AG04449 (cell line): ENCODE measurements around the gene MFAP2.
"Not testable (repeated sequence)": the region's sequence is repeated elsewhere in the genome, so short reads cannot be mapped to it uniquely, and the experiment has no call there.

Source experiments
- CTCF ChIA-PET: fragments of 350-600 bp; formaldehyde crosslinking; extraction: SDS; loops from one replicate; lab custom pipeline; 2021; ENCODE audit warnings: antibody characterized with exemption; lab: Yijun Ruan, JAX
- POLR2A ChIA-PET: fragments of 400-600, 350-600 bp; formaldehyde crosslinking; extraction: SDS; loops from one replicate; lab custom pipeline; 2020; ENCODE audit warnings: antibody characterized with exemption, inconsistent platforms; lab: Yijun Ruan, JAX
- DNase-seq: peaks from one replicate; pipeline ENCODE4 v3.0.0-alpha.2; 2010; ENCODE audit warnings: low read depth, low spot score
- H3K4me3 ChIP-seq: 2 replicates; pipeline ENCODE4 v1.5.1; 2011; ENCODE audit warnings: low read depth, mild to moderate bottlenecking, control low read depth, low read length
- TF ChIP-seq, protein P1 (sequence below): IDR thresholded peaks from one replicate; pipeline ENCODE4 v1.5.1; 2011; ENCODE audit warnings: mild to moderate bottlenecking, moderate library complexity, low read length, control low read depth, inconsistent platforms; ENCODE audit not compliant: insufficient read depth; ENCODE audit errors: missing control alignments

The MFAP2 gene

GRCh38 chr1:16955186-16955585, 25.2 kb downstream of the MFAP2 start:
- CTCF ChIA-PET = interaction anchor here (1.5 to 16.8 kb wide), 3 partner anchors 11 to 92 kb away, joined by 3 to 447 read pairs (median 17); partner anchors contain the start of gene SDHB
- no peak overlapping the region for H3K4me3 ChIP-seq
- POLR2A ChIA-PET = no interaction called here
- DNase-seq = no peak
- TF ChIP-seq, protein P1, sequence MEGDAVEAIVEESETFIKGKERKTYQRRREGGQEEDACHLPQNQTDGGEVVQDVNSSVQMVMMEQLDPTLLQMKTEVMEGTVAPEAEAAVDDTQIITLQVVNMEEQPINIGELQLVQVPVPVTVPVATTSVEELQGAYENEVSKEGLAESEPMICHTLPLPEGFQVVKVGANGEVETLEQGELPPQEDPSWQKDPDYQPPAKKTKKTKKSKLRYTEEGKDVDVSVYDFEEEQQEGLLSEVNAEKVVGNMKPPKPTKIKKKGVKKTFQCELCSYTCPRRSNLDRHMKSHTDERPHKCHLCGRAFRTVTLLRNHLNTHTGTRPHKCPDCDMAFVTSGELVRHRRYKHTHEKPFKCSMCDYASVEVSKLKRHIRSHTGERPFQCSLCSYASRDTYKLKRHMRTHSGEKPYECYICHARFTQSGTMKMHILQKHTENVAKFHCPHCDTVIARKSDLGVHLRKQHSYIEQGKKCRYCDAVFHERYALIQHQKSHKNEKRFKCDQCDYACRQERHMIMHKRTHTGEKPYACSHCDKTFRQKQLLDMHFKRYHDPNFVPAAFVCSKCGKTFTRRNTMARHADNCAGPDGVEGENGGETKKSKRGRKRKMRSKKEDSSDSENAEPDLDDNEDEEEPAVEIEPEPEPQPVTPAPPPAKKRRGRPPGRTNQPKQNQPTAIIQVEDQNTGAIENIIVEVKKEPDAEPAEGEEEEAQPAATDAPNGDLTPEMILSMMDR = no peak

DNA sequence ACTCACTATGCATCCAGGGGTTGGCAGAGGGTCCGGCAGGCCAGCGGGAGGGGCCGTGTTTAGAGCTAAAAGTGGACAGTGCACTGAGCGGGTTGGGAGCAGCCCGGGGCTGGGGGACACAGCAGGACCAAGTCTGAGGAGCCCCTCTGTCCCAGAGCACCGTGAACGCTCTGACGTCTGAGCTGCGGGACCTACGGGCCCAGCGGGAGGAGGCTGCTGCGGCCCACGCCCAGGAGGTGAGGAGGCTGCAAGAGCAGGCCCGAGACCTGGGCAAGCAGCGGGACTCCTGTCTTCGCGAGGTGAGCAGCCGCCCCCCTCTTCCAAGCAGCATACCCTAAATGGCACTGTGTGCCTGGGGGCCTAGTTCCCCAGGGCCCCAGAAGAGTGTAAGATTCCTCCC, 25.8 kb downstream of the MFAP2 start:
- ChIA-PET POLR2A (no interaction called here), CTCF (interaction anchor here (3.0 to 16.8 kb wide), 2 partner anchors 11 to 93 kb away, joined by 17 to 447 read pairs; partner anchors contain the start of gene SDHB)
- no peak overlapping the region for H3K4me3 ChIP-seq
- DNase-seq = no peak
- TF ChIP-seq, protein P1 = no peak

DNA sequence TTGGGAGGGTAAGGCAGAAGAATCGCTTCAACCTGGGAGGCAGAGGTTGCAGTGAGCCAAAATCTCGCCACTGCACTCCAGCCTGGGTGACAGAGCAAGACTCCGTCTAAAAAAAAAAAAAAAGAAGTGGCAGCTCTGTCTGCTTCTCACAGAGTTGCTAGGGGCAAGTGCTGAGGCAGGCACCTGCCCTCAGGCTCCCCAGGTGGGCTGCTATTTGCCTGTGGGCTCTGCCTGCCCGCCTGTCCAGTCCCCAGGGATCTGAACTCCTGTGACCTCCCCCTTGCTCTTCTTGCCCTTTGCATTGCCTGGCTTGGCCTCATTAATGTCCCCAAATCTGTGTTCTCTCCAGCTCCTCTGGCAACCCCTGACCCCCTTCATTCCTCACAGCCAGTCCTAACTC, 28.0 kb downstream of the MFAP2 start:
- H3K4me3 ChIP-seq, DNase-seq: not testable (repeated sequence)
- POLR2A ChIA-PET = interaction anchor here (2.0 kb wide), 1 partner anchor 14 kb away, joined by 4 read pairs; no protein-coding TSS in a partner anchor
- CTCF ChIA-PET = interaction anchor here (0.7 to 16.8 kb wide), 32 partner anchors 10 to 331 kb away, joined by 3 to 447 read pairs (median 5); partner anchors contain the start of genes MFAP2 and SDHB

- DNase-seq, POLR2A ChIA-PET: not testable (repeated sequence)
- CTCF ChIA-PET = interaction anchor here (4.1 to 16.8 kb wide), 2 partner anchors 13 to 98 kb away, joined by 78 to 447 read pairs; partner anchors contain the start of gene SDHB
Measured at GRCh38 chr1:16949026-16949425, 31.4 kb downstream of the MFAP2 start.

DNA sequence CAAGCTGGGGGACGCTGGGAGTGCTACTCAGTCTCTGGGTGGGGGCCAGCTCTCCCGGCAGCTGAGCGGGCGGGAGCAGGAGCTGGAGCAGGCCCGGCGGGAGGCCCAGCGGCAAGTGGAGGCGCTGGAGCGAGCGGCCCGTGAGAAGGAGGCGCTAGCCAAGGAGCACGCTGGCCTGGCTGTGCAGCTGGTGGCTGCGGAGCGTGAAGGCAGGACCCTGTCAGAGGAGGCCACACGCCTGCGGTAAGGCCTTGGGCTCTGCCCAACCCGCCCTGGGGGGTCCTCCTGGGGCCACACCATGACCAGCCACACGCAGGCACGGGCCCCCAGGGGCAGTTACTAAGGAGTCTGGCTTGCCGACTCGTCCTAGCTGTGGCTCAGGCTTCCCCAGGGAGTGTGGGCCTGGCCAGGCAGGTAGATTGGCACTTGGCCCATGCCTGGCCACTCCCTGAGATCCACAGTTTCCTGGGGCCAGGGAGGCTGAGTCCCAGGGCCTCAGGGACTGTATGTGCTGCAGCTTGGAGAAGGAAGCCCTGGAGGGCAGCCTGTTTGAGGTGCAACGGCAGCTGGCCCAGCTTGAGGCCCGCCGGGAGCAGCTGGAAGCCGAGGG, 32.0 kb downstream of the MFAP2 start:
- H3K4me3 ChIP-seq, DNase-seq, POLR2A ChIA-PET: not testable (repeated sequence)
- CTCF ChIA-PET = interaction anchor here (1.3 to 16.8 kb wide), 3 partner anchors 10 to 327 kb away, joined by 3 to 447 read pairs (median 19); partner anchors contain the start of gene SDHB

More at GRCh38 chr1:16949026-16949425, 31.4 kb downstream of the MFAP2 start:
- H3K4me3 ChIP-seq = not testable (repeated sequence)

DNA sequence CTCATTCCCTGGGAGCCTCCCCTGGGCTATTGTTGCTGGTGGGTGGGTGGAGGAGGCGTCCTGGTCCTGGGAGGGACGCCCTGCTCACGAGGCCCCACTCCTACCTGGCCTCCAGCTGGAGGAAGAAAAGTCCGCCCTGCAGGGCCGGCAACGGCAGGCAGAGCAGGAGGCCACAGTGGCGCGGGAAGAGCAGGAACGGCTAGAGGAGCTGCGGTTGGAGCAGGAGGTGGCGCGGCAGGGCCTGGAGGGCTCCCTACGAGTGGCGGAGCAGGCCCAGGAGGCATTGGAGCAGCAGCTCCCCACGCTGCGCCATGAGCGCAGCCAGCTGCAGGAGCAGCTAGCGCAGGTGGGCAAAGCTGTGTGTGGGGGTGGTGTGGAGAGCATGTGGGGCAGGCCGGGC, 33.8 kb downstream of the MFAP2 start:
- ChIA-PET POLR2A (no interaction called here), CTCF (interaction anchor here (1.0 to 16.8 kb wide), 4 partner anchors 10 to 325 kb away, joined by 3 to 447 read pairs (median 13); partner anchors contain the start of gene SDHB)
- TF ChIP-seq, protein P1 = no peak
- no peak overlapping the region for H3K4me3 ChIP-seq
- DNase-seq = no peak

- H3K4me3 ChIP-seq, DNase-seq, POLR2A ChIA-PET: not testable (repeated sequence)
- CTCF ChIA-PET = interaction anchor here (1.7 to 16.8 kb wide), 3 partner anchors 14 to 324 kb away, joined by 7 to 447 read pairs (median 19); partner anchors contain the start of gene SDHB
Measured at GRCh38 chr1:16946185-16946584, 34.2 kb downstream of the MFAP2 start.

DNA sequence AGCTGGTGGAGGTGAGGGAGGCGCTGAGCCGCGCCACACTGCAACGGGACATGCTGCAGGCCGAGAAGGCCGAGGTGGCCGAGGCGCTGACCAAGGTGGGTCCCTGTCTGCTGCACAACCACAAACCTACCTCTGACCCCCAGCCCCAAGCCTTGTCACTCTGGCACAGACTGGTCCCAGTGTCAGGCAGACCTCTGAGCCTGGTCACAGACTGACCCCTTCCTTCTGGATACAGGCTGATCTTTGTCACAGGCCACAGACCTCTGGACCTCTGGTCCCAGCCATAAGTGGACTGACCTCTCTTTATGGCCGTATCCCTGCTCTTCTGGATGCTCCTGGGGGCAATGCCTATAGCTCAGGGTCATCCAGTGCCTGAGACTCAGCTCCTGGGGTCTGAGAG, 34.9 kb downstream of the MFAP2 start:
- CTCF ChIA-PET = interaction anchor here (1.7 to 16.8 kb wide), 2 partner anchors 15 to 102 kb away, joined by 7 to 447 read pairs; partner anchors contain the start of gene SDHB
- H3K4me3 ChIP-seq, POLR2A ChIA-PET, DNase-seq: not testable (repeated sequence)

DNA sequence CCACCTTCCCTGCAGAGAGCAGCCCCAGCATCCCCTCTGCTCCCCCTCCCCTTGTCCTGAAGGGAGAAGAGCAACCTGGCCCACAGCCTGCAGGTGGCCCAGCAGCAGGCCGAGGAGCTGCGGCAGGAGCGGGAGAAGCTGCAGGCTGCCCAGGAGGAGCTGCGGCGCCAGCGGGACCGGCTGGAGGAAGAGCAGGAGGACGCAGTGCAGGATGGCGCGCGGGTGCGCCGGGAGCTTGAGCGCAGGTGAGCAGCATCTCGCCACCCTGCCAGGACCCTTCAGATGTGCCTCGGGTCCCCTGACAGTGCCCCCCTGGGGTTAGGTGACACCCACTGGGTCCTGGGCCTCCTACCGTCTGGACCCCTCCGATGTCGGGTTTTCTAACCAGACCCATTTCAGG, 36.4 kb downstream of the MFAP2 start:
- H3K4me3 ChIP-seq = no peak overlapping the region
- POLR2A ChIA-PET = no interaction called here
- TF ChIP-seq, protein P1 = no peak
- CTCF ChIA-PET = interaction anchor here (1.0 kb wide), 1 partner anchor 323 kb away, joined by 4 read pairs; no protein-coding TSS in a partner anchor
- no peak for DNase-seq

- DNase-seq, POLR2A ChIA-PET, H3K4me3 ChIP-seq: not testable (repeated sequence)
- CTCF ChIA-PET = interaction anchor here (0.6 to 1.1 kb wide), 3 partner anchors 9 to 106 kb away, joined by 3 read pairs; no protein-coding TSS in a partner anchor
Measured at GRCh38 chr1:16939386-16940180, 40.8 kb downstream of the MFAP2 start.
